Middle frontal gyrus (tissue), 1 donor: ENCODE measurements around the gene HINFP.
A peak's percentile ranks its signal among the peaks of the same experiment; 100 is the strongest.
"Not testable (repeated sequence)": the region's sequence is repeated elsewhere in the genome, so short reads cannot be mapped to it uniquely, and the experiment has no call there.

Experiments used
- DNase-seq: peaks from one replicate; pipeline ENCODE4 v3.0.0-alpha.2; 2015; ENCODE audit warnings: low spot score; ENCODE audit errors: extremely low spot score

Gene HINFP

DNA sequence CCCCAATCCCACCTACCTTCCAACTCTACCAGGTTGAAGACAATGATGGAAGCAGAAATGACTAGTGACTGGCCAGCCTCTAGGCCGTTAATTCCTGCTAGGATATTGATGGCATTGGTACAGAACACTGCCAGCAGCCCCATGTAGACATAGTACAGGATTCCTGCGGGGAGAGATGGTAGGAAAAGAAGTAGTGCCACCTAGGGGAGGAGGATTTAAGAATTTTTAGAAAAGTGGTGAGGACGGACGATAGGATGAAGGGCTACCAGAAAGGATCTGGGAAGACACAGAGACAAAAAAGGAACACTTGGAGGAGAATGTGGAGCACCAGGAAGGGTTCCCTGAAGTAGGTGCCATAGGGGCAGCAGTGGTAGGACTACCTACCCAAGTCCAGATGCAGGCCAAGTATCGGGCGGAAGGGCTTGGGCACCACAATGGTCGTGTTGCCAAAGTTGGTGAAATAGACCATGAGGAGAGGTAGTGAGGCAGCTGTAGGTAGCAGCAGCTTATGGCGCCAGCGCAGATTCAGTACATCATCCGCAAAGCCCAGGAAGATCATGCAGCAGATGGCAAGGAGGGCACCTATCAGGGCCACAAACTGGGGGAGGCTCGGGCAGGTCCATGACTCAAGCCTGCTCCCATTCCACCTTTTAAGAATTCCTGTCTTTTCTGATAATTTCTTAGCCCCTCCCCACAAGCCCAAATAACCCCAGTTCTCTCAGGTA lies 21.0 kb upstream of the HINFP start:
- no peak for DNase-seq

DNA sequence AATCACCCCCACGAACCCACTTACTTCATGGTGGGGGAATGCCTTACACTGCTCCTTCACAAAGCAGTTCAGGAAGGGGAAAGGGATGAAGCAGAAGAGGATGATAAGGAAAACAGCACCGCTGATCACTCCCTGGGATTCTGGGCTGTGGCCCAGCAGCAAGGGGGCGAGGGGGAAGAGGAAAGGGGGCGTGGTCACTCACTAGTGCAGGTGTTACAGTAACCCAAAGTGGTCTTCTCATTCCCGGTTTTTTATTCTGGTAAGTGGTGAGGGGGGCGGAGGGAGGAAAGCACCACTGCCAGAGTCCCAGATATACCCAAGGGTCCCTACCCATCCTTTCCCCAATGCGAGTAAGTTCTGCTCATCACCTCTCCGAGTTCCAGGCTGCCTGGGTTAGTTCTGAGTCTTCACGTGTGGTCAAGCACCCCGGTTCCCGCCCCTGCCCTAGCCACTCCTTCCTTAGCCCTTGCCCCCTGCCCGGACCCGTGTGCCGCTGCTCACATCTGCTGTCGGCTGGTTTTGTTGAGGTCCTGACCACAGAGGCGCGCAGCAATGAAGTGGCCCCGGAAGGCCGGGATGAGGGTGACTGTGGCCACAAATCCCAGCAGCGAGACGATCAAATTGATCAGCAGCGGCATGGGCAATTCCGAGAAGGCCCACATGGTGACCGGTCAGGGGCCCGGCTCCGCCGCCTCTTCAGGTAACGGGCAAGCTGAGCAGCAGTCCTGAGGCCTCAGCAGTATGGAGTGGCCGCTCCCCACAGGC lies 20.2 kb upstream of the HINFP start:
- no peak for DNase-seq

DNA sequence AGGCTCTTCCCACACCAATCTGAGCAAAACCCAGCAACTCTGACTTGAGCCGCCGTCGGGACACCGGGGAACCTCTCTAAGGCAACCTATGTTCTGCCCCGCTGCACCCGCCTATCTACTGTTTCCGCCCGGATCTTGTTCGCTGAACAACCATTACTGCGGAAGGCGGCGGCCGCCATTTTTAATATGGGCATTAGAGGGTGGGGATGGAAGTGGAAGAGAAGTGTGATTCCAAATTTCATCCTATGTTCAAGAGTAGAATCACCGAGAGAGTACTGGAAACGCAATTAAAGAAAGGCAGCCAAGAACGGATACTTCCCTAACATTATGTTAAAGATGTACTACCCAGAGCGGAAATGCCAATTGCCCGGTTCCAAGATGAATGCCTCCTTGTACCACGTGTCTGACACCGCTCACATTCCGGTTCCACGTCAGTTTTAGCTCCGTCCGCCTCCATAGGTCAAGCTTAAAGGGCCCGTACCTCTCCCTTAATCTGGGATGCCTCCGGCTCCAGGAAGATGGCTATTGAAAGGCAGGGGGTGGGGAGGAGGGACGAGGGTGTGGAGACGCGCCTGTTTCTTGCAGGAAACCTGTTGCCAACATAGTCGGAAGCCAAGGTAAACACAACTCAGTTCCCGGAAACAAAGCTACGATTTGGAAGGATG lies 19.5 kb upstream of the HINFP start, which contains the start of gene DPAGT1:
Gene DPAGT1, minus strand, starts transcription at position 95 of the 665 bp plus-strand sequence. CDS start 198 bp downstream, outside the sequence.
- peak; percentile 91 for DNase-seq

DNA sequence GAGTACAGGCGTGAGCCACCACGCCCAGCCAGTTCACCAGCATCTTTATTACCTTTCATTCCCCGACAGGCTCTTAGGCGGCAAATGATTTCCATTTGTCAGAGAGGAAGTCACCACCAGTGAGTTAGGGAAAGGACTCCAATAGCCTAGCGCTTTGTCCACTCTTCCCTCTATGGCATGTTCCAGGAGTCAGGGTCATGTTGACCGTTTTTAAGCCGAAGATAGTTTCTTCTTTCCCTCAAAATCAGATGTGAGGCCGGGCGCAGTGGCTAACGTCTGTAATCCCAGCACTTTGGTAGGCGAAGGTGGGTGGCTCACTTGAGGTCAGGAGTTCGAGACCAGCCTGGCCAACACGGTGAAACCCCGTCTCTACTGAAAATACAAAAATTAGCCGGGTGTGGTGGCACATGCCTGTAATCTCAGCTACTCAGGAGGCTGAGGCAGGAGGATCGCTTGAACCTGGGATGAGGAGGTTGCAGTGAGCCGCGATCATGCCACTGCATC lies 18.2 kb upstream of the HINFP start:
- DNase-seq, result not testable (repeated sequence)

DNA sequence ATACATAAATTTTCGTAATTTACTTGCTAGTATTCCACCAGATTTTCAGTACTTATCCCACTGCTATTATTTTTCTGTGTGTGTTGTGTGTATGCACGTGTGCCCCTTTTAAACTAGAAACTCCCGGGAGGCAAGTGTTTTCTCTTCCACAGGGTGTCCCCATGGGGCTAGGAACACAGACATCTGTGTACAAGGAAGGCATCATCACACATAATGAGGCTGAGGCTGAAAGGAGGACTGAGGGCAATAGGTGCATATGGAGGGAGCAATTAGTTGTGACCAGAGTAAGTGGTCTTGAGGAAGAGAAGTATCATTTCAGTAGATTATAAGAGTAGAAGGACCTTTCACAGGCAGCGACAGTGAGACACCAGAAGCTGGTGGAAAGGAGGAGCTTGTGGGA lies 17.6 kb upstream of the HINFP start:
- no peak for DNase-seq

DNA sequence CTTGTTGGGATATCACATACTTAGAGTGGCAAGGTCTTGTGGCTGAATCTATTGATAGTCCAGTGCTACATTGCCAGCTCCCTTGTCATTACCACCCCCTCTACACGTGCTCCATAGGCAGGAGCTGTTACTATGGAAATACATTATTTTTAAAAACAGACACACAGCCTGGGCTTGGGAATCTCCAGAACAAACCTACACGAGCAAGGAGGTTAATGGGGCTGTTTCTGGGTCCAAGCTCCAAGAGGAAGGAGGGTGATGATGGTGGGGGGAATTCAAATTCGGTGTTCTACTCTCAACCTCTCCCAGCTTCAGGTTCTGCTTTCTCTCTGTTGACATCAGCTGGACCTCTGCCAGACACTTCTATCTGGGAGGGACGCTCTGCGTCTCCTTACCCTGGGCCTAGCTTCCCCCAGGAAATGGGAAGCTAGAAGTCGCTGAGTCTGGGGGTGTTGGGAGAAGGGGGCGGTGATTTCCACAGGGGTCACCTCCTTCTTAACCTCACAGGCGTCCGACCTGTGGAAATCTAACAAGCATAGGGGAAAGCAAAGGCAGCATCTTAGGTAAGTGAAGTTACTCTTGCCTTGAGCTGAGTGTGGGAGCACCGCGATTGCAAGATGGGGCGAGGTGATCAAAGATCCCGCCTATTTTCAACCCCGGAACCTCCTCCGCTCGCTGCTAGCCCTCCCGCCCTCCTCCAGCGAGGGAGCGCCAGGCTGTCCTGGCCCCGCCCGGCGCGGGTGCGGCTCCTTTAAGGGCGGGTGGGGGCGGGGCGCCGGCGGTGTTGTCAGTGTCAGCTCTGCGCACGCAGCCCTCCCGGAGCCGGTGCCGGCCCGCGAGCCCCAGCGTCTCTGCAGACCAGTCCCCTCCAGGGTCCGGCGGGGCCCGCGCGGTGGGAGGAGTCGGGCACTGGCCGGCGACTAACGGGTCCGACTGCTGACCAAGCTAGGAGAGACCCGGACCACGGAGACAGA lies 14.5 kb upstream of the HINFP start, which contains the start of gene C2CD2L:
Gene C2CD2L, plus strand, starts transcription at position 781 of the 974 bp plus-strand sequence. CDS start 398 bp downstream, outside the sequence.
- peak; percentile 71 for DNase-seq

DNA sequence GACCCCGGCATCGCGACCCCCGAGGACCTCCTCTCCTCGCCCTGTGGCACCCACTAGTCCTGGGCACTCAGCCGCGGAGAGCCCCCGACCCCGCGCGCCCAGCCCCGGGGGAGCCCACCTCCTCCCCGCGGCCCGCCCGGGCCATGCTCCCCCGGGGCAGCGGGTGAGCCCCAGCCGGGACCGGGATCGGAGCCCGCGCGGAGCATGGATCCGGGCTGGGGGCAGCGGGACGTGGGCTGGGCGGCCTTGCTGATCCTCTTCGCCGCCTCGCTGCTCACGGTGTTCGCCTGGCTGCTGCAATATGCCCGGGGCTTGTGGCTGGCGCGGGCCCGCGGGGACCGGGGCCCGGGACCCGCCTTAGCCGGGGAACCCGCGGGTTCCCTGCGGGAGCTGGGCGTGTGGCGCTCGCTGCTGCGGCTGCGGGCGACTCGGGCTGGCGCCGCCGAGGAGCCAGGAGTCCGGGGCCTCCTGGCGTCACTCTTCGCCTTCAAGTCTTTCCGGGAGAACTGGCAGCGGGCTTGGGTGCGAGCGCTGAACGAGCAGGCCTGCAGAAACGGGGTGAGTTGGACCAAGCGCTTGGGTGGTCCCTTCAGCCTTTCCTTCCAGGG lies 13.7 kb upstream of the HINFP start:
- DNase-seq, result no peak

DNA sequence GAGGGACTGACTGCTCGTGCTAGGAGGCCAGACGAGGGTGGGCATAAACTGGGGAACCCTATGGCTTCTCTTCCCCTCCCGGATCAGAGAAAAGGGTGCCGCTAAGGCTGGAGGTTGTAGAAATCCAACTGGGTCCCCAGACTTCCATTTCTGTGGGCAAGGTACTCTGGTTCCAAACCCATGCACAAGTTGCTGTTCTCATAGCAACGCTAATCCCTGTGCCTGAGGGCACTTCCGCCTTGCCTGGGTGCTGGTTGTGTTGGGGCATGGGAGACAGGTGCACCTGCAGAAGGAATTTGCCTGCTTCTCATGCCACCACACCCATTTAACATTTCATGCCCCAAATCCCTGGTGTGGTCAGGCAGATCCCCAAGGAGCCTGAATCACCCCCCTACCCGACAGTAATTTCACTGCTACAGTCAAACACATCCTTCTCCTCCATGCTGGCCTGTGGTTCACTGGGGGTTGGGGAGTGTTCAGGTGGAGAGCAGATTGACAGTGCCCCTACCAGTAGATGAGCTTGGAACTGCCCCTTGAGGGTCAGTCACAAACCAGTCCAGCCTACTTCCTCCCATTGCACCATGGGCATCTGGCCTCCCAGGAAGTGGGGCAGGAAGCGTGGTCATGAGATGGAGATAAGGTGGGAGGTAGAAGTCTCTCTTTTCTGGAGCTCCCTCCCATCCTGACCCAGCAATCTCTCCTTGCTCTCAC lies 13.1 kb upstream of the HINFP start:
- no peak for DNase-seq

DNA sequence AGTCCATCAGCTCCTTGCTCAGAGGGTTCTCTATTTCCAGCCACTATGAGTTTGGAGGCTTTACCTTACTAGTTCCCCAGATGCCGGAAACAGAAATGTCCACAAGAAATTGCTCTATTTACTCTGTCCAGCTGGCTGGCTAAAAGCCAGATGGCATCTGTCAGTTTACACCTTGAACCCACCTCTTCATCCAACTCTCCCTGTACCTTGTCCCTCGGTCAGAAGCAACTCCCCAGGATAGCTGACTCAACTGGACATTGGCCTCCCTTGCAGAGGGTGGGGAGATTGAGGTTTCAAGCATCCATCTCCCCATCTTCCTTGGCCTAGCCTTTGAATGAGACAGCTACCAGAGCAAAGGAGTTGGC lies 12.5 kb upstream of the HINFP start:
- DNase-seq, result no peak

DNA sequence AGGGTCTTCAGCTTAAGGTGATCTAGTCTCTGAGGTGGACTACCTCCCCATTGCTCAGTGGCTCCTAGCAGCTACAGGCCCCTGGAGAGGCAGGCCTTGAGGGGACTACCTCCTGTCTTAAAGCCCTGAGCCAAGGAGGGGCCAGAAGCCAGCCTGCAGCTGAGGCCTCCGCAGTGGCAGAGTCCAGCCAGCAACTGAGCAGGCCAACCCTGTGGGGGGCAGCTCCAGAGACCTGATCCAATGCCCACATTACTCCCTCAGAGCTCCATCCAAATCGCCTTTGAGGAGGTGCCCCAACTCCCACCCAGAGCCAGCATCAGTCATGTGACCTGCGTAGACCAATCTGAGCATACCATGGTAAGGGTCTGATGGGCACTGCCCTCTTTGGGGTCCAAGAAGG lies 11.5 kb upstream of the HINFP start:
- DNase-seq, result no peak

DNA sequence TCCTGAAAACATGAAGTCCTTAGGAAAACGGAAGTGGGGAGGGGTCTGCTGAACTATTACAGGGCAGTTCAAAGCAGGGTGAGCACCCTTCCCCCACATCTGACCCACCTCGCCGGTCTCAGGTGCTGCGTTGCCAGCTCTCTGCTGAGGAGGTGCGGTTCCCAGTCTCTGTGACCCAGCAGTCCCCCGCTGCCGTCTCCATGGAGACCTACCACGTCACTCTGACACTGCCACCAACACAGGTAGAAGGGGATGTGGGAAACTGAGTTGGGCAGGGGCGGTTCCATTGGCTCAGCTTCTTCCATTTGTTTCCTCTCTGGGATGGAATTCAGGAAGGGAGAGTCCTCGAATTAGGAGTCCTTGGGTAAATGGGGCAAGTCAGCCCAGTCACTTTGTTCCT lies 10.9 kb upstream of the HINFP start:
- no peak for DNase-seq

DNA sequence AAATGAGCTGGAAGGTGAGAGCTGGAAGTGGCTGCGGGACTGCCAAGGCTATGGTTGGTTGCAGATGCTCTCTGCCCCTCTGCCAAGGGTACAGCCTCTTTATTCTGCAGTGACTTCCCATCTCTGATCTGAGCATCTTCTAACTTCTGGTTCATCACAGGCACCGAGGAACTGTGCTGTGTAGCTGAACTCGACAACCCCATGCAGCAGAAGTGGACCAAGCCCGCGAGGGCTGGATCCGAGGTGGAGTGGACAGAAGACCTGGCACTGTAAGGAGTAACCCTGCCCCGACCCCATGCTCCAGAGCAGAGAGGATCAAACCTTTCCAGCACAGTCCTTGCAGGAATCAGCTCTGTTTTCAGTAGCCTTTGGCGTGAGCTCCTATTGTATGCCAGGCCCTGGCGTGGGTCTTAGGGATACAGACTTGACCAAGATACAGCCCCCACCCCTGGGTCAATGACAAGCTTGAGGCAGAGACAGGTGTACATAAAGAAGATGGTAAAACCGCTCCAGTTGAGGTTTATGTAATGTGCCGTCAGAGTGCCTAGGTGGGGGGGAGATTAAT lies 9.9 kb upstream of the HINFP start:
- DNase-seq, result no peak

DNA sequence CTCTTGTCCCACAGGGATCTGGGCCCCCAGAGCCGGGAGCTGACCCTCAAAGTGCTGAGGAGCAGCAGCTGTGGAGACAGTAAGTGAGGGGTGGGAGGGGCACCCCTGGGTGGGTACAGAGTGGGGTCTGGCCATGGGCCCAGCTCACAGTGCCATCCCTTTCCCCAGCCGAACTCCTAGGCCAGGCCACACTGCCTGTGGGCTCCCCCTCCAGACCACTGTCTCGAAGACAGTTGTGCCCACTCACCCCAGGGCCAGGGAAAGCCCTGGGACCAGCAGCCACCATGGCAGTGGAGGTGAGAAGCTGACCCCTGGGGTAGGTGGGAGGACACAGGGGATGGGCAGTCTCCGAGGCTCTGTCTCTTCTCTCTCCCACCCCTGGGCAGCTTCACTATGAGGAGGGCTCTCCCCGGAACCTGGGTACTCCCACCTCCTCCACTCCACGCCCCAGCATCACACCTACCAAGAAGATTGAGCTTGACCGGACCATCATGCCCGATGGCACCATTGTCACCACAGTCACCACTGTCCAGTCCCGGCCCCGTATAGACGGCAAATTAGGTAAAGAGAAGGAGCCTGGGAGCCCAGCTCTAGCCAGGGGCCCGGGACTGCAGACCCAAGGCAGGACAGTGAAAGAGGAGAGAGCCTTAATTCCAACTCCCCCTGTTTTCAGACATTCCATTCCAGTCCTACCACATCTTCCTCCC lies 8.9 kb upstream of the HINFP start:
- DNase-seq, result no peak

DNA sequence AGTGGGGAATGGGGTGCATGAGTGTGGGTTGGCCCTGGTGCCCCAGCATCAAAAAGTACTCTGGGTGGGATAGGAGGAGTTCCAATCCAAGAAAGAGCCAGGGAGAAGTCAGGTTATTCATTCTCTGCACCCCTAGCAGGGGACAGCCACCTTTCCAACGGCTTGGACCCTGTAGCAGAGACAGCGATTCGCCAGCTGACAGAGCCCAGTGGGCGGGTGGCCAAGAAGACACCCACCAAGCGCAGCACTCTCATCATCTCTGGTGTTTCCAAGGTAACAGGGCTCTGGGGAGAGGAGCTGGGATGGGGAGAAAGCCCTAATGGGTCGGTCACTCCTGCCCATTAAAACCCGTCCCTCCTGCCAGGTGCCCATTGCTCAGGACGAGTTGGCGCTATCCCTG lies 7.7 kb upstream of the HINFP start:
- DNase-seq, result no peak

DNA sequence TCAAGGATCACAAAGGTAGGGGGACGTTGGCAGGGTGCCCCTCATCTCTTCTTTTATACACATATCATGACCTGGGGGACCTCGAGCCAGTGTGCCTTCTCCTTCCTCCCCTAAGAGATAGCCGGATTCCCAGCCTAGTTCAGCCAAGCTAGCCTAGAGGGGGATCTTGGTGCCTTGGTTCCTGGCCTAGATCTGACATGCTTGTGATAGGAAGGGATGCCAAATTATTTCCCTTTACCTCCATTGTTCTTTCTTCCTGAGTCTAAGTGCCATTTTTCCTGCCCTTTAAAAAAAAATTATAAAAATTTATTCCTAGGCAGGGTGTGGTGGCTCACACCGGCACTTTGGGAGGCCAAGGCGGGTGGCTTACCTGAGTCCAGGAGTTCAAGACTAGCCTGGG lies 7.0 kb upstream of the HINFP start:
- no peak for DNase-seq

DNA sequence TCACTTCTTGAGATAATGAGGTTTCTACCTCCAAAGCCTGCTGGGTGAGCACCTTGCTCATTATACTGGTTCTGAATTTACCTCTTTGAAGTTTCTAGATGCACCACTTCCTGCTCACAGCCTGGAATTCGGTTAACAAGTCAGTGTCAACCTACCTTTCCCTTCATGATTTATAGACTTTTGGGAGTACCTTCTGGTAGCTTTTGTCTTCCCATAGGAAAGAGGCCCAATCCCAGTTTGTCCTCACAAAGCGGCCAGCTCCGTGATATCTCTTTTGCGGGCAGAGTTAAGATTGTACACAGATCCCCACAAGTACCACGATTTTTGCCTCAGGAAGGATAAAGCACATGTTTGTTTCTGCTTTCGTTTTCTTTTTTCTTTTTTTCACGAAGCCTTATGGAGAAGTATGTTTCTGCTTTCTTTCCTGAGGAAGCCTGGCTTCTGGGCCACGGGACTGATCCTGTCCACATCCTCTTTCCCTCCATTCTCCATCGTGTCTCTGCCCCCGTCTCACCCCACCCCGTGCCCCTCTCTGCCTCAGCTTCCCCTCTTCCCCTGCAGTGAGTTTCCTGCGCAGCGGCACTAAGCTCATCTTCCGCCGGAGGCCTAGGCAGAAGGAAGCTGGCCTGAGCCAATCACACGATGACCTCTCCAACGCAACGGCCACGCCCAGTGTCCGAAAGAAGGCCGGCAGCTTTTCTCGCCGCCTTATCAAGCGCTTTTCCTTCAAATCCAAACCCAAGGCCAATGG lies 5.7 kb upstream of the HINFP start:
- no peak for DNase-seq

DNA sequence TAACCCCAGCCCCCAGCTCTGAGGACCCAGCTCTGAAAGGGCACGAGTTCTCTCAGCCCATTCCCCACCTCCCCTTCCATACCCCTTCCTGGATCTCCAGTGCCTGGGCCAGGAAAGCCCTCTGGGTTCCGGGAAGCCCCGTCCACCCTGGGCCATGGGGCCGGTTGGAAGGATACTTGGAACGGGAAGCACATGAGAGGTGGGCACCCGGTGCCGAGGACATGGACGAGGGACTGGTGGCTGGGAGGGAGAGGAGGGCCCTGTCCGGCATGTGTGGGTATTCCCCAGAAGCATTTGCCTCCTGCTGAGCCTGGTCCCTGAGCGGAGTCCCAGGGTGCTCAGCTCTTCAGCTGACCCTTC lies 5.2 kb upstream of the HINFP start:
- DNase-seq, result no peak

DNA sequence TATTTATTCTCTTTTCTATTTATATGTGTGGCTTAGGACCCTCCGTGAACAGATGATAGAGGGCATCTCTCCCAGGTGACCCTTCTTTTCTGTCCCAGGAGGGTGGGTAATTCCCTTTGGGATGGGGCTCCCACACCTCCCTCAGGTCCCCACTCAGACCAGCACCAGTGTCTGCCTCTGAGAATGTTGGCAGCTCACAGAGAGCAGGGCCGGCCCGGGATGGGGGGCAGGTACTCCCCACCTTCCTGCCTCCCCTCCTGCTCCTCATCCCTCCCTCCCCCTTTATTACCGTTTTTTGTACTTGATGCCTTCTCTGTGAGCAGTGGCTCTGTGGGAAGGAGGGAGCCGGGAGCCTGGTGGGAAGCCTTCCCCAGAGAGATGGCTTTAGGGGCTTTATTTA lies 4.8 kb upstream of the HINFP start:
- no peak for DNase-seq
